ENCODE measurements around the gene METAP2.

- no peak for TF ChIP-seq POLR2A (IDR thresholded peaks at IDR 0.05)
- TF ChIP-seq CTCF (IDR thresholded peaks at IDR 0.05), result no peak
These were observed 80.7 kb downstream of the METAP2 start for GRCh38 chr12:95554532-95555071.
